ENCODE measurements around the gene FURIN. TPM values are rescaled to one million over a fixed set of nuclear protein-coding genes. Genes with fewer than 3 reads are reported as not detected.

Gene FURIN
- total and polyA plus RNA-seq, 2 of the 4 experiments (the other 2 are of a cell fraction): 34.8 to 54.3 TPM

DNA sequence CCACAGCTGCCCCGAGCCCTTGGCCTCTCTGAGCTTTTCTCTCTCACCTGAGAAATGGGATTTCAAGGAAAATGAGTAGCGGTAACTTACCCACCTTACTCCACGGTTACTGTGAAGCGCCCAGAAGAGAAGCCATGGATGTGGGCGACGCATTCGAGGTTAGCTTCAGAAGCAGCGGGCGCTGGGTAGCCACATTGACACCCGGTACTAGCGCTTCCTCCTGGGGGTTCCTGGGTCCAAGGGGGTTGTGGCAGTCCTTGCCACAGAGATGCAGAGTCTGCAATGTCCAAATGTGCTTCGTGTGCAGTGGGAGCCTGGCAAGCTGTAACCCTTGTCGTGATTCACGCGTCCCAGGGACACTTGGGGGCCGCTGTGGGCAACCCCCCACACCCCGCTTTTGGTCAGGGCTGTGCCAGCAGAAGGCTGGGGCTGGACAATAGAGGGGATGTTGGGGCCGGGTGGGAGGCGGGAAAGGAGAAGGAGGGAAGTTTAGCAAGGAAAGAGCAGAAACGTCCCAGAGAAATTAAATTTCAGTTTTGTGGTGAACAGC, 41.4 kb upstream of the FURIN start:
- TF ChIP-seq CEBPB (IDR thresholded peaks at IDR 0.05; ENCODE audit: low read depth, low read length) (no peak), RFX5 (IDR thresholded peaks at IDR 0.05; ENCODE audit: low read depth, low read length) (no peak), MAZ (IDR thresholded peaks at IDR 0.05; ENCODE audit: borderline replicate concordance, low read depth, low read length) (no peak), SMC3 (IDR thresholded peaks at IDR 0.05; ENCODE audit: low read depth, low read length) (no peak), BHLHE40 (IDR thresholded peaks at IDR 0.05; ENCODE audit: low read depth, low read length) (no peak), POLR2A (IDR thresholded peaks at IDR 0.05; ENCODE audit: low read depth, low read length) (no peak), MAFK (IDR thresholded peaks at IDR 0.05; ENCODE audit: low read depth, low read length) (no peak), NFE2L2 (IDR thresholded peaks at IDR 0.05; ENCODE audit: low read depth, low read length) (no peak), FOS (IDR thresholded peaks at IDR 0.05; ENCODE audit: low read depth, low read length) (no peak), RCOR1 (IDR thresholded peaks at IDR 0.05; ENCODE audit: insufficient replicate concordance, low read length) (no peak), CHD1 (IDR thresholded peaks at IDR 0.05; ENCODE audit: low read depth, low read length) (no peak)
- TF ChIP-seq, protein P1, sequence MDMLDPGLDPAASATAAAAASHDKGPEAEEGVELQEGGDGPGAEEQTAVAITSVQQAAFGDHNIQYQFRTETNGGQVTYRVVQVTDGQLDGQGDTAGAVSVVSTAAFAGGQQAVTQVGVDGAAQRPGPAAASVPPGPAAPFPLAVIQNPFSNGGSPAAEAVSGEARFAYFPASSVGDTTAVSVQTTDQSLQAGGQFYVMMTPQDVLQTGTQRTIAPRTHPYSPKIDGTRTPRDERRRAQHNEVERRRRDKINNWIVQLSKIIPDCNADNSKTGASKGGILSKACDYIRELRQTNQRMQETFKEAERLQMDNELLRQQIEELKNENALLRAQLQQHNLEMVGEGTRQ (IDR thresholded peaks at IDR 0.05; ENCODE audit: low read depth, low read length): no peak
- TF ChIP-seq, protein P2, sequence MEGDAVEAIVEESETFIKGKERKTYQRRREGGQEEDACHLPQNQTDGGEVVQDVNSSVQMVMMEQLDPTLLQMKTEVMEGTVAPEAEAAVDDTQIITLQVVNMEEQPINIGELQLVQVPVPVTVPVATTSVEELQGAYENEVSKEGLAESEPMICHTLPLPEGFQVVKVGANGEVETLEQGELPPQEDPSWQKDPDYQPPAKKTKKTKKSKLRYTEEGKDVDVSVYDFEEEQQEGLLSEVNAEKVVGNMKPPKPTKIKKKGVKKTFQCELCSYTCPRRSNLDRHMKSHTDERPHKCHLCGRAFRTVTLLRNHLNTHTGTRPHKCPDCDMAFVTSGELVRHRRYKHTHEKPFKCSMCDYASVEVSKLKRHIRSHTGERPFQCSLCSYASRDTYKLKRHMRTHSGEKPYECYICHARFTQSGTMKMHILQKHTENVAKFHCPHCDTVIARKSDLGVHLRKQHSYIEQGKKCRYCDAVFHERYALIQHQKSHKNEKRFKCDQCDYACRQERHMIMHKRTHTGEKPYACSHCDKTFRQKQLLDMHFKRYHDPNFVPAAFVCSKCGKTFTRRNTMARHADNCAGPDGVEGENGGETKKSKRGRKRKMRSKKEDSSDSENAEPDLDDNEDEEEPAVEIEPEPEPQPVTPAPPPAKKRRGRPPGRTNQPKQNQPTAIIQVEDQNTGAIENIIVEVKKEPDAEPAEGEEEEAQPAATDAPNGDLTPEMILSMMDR (conservative IDR thresholded peaks at IDR 0.05; ENCODE audit: low read depth, low read length): no peak
- Histone ChIP-seq H3K27me3 (ENCODE audit: control insufficient read depth, insufficient read depth, low read length) (peaks cover 18% of the 10 kb centered on the region), H3K27ac (ENCODE audit: insufficient read depth, low read length) (no peak overlapping the region), H3K4me3 (ENCODE audit: insufficient read depth, low read depth, low read length) (no peak overlapping the region), H4K8ac (ENCODE audit: low read depth in 2 of 2, low read length in 2 of 2) (no peak overlapping the region), H3K18ac (ENCODE audit: low read depth, low read length) (no peak overlapping the region), H4K5ac (ENCODE audit: low read depth, low read length) (no peak overlapping the region), H3K9me3 (ENCODE audit: control insufficient read depth, insufficient read depth, low read length) (no peaks in the 10 kb centered on the region), H3K79me1 (ENCODE audit: low read depth in 1 of 2, low read length in 2 of 2) (no peaks in the 10 kb centered on the region), H2BK15ac (ENCODE audit: low read depth, low read length) (no peak overlapping the region), H3K4me1 (ENCODE audit: control insufficient read depth, insufficient read depth, low read length) (peaks cover 2% of the 10 kb centered on the region; the same call in 1 of the 2 replicates), H4K91ac (ENCODE audit: insufficient read depth, low read depth, low read length) (no peak overlapping the region), H2AFZ (replicated peaks; ENCODE audit: low read length, poor library complexity) (no peak overlapping the region), H4K20me1 (ENCODE audit: insufficient read depth, low read length) (no peaks in the 10 kb centered on the region), H3K23ac (ENCODE audit: low read depth, low read length) (no peak overlapping the region), H2AK5ac (ENCODE audit: low read depth, low read length) (no peak overlapping the region), H3K9ac (ENCODE audit: low read depth, low read length) (no peak overlapping the region), H3K36me3 (ENCODE audit: control insufficient read depth, insufficient read depth, low read length) (no peaks in the 10 kb centered on the region), H3K14ac (replicated peaks; ENCODE audit: low read depth, low read length) (no peak overlapping the region), H3K9me1 (ENCODE audit: insufficient read depth, low read length) (no peaks in the 10 kb centered on the region), H3K56ac (ENCODE audit: extremely low read depth, insufficient read depth, low read length) (no peak overlapping the region), H2BK5ac (ENCODE audit: low read depth, low read length, poor library complexity, severe bottlenecking) (no peak overlapping the region), H3K4me2 (ENCODE audit: low read depth, low read length) (no peak overlapping the region), H3K4ac (ENCODE audit: low read depth, low read length) (no peak overlapping the region), H2AK9ac (replicated peaks; ENCODE audit: low read depth, low read length, poor library complexity) (no peak overlapping the region), H2BK20ac (ENCODE audit: low read depth, low read length) (no peak overlapping the region), H2BK120ac (ENCODE audit: low read depth, low read length) (no peak overlapping the region)
- 95% methylated on average over 11 of the region's 20 CpGs; no CpG with 5 or more reads in 1 of the 2 experiments for WGBS, 2 experiments (ENCODE audit: extremely low coverage in 2 of 2, insufficient read length in 1 of 2)
- BruUV-seq (replicated peaks): no TSS peak
- CTCF ChIA-PET: interaction anchor here (0.6 kb wide), 1 partner anchor 20 kb away, joined by 6 read pairs; no protein-coding TSS in a partner anchor
- DNase-seq (no peak), ATAC-seq (ENCODE audit: low read depth) (no peak)
- in situ Hi-C loops (cut with MboI; ENCODE audit: low sequenced_read_pairs) (no loop called here), dilution Hi-C loops (cut with HindIII; ENCODE audit: low sequenced_read_pairs, unreplicated experiment) (no loop called here), intact Hi-C loops (cut with micrococcal nuclease) (no loop called here)
- POLR2A ChIA-PET (ENCODE audit: unreplicated experiment): interaction anchor here (0.6 kb wide), 1 partner anchor 25 kb away, joined by 3 read pairs; no protein-coding TSS in a partner anchor

Measured in IMR-90 (cell line).